OCI-LY7 (cell line): Measurements from ENCODE around the gene UBE2E1.

Experiments
- EZH2phosphoT487 ChIP-seq: fragments of 200-600 bp; sonication (generic); IDR thresholded peaks from 2 replicates; pipeline ENCODE4 v1.6.1; 2018; ENCODE audit warnings: low read depth, borderline replicate concordance, mild to moderate bottlenecking, mixed run types, antibody characterized with exemption, low read length, moderate library complexity, mixed read lengths
- TF ChIP-seq, protein P1 (sequence below): fragments of 200-600 bp; sonication (generic); conservative IDR thresholded peaks from 2 replicates; pipeline ENCODE4 v1.5.1; 2014; ENCODE audit warnings: mild to moderate bottlenecking, antibody characterized with exemption, low read length, moderate library complexity, mixed read lengths

DNA sequence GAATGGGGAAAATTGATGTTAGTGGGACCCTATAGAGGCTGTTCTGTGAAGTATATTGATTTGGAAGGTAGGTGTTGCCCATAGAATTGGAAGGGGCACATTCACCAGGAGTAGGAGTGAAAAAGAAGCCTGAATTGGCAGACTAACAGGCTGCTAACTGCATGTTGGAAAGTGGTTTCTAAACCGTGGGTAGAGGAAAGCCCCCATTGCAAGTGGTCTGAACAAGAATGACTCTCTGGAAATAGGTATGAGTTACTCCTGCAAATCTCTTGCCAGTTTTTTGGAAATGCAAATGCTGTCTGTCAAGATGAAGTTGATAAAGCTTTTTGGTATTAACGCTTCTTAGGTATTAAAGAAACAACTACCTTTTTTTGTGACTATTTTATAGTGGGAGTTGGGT lies 3.5 kb downstream of the UBE2E1 start:
- TF ChIP-seq, protein P1, sequence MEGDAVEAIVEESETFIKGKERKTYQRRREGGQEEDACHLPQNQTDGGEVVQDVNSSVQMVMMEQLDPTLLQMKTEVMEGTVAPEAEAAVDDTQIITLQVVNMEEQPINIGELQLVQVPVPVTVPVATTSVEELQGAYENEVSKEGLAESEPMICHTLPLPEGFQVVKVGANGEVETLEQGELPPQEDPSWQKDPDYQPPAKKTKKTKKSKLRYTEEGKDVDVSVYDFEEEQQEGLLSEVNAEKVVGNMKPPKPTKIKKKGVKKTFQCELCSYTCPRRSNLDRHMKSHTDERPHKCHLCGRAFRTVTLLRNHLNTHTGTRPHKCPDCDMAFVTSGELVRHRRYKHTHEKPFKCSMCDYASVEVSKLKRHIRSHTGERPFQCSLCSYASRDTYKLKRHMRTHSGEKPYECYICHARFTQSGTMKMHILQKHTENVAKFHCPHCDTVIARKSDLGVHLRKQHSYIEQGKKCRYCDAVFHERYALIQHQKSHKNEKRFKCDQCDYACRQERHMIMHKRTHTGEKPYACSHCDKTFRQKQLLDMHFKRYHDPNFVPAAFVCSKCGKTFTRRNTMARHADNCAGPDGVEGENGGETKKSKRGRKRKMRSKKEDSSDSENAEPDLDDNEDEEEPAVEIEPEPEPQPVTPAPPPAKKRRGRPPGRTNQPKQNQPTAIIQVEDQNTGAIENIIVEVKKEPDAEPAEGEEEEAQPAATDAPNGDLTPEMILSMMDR = no peak
- TF ChIP-seq EZH2phosphoT487 = no peak
